Activated CD4-positive, CD25-positive, alpha-beta regulatory T cell treated with anti-CD3 and anti-CD28 coated beads, Interleukin-2, amount 50 U/mL, for 72 hours (primary cell): ENCODE measurements around the gene ACE.

Source experiments
- DNase-seq: peaks from one replicate; pipeline ENCODE4 v3.0.0; 2021

Gene ACE

DNA sequence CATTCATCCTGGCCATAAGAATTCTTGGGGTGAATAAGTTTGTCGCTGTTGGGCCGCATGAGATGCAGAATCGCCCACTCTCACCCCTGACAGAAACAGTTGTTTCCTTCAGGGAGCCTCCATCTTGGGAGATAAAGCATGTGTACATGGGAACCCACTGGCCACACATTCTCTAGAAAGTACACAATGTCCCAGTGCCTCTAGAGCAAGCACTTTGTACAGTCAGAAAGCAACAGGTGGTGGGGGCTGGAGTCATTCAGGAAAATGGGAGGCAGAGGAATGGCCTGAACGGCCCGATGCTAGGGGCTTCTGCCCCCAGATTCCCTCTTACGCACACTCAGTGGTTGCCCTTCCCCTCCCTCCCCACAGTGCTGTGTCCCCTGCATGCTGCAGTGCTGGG, 16.1 kb downstream of the ACE start:
- no peak for DNase-seq

DNA sequence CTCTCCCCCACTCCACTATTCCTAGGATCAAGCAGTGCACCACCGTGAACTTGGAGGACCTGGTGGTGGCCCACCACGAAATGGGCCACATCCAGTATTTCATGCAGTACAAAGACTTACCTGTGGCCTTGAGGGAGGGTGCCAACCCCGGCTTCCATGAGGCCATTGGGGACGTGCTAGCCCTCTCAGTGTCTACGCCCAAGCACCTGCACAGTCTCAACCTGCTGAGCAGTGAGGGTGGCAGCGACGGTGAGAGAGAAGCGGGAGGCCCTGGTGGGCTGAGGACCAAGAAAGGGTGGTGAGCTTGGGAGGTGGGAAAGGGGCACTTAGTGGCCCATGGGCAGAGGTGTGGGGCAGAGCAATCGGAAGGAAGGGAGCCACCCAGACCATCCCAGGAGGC, 16.6 kb downstream of the ACE start:
- no peak for DNase-seq

DNA sequence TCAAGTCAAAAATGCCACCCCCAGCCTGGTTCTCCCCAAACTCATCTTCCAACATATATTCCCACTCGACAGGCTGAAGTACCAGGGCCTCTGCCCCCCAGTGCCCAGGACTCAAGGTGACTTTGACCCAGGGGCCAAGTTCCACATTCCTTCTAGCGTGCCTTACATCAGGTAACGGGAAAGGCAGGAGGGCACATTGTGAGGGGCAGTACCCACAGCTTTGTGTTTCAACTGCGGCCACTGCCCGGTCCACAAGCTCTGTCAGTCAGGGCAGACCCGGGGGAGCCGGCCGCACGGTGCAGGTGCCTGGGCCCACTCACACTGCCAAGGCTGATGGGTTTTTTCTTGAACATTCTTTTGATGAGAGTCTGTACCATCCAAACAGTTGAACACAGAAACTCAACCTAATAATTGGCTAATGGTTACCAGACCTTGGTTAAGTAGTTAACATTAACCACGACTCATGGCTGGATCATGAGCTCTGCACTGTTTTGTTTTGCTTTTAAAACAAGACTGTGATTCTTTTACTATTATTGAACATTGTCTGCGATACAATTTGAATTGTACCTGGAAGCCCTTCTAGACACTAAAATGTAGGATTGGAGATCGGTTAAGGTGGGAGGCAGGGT, 17.6 kb downstream of the ACE start:
- no peak for DNase-seq

DNA sequence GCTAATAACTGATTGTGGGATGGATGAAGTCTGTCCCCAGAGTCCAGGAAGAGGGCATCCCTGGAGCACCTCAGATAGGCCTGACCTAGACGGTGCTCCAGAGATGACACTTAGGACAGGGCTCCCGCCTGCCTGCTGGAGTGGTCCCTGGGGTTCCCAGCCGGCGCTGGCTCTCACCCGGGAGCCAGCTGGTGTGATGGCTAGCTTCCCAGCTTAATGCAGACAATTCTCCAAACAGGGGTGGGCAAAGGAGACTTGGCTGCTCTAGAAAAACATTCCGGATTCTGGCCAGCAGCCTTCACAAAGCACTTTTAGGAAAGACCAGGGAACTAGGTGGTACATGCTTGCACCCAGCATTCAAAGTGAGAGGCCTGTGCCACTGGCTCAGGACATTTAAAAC, 18.6 kb downstream of the ACE start:
- no peak for DNase-seq

DNA sequence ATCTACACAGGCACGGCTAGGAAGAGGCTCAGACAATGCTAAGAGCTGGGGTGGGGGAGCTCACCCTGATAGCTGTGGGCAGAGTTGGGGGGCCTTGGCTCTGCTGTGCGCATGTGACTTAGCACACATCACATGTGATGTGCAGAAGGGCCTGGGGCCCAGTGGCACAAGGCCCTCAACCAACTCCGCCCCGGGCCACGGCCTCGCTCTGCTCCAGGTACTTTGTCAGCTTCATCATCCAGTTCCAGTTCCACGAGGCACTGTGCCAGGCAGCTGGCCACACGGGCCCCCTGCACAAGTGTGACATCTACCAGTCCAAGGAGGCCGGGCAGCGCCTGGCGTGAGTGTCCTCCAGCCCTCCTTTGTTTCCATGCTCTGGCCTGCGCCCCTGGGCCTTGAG, 19.3 kb downstream of the ACE start:
- no peak for DNase-seq

DNA sequence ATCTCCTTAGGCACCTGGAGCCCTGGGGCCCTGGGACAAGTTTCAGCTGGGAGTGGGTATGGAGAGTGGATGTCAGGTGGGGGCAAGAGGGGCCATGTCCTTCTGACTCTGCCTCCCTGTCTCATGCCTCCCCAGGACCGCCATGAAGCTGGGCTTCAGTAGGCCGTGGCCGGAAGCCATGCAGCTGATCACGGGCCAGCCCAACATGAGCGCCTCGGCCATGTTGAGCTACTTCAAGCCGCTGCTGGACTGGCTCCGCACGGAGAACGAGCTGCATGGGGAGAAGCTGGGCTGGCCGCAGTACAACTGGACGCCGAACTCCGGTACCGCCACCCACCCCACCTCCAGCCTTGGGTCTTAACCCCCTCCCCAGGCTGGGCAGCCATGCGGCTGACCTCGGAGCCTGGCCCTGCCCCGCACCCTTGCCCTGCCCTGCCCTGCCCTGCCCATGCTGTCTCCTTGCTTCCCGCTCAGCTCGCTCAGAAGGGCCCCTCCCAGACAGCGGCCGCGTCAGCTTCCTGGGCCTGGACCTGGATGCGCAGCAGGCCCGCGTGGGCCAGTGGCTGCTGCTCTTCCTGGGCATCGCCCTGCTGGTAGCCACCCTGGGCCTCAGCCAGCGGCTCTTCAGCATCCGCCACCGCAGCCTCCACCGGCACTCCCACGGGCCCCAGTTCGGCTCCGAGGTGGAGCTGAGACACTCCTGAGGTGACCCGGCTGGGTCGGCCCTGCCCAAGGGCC, 20.0 kb downstream of the ACE start:
- no peak for DNase-seq

DNA sequence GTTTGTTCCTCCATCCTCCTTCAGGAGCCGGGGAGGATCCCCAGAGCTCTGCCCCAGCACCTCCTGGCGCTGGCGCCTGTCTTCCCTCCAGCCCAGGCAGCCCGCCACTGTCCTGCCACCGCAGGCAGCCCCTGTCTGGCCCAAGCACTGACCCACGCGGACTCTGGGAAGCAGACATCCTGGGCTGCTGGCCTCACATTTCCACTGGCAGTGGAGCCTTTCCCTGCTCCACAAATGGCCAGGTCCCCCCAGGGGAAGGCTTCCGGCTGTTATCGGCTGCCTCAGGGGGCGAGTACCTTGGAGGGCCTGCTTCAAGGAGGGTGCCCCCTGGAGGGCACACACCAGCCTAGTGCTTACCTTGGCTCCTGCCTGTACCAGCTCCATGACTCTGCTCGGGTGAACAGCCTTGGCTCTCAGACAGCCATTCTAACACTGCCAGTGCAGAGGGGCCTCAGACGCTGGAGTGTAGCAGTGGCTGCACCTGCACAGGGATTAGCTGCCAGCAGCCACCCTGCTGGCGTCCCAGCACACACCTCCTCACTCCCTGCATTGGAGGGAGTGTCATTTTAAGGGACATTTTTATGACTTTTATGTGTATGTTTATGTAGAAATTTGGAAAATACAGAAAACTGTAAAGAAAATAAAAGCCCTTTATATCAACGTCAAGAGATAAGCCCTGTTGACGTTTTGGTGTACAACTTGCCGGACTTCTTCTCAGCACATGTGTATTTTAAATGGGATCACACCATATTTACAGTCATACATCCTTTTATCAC, 21.0 kb downstream of the ACE start:
- no peak for DNase-seq

DNA sequence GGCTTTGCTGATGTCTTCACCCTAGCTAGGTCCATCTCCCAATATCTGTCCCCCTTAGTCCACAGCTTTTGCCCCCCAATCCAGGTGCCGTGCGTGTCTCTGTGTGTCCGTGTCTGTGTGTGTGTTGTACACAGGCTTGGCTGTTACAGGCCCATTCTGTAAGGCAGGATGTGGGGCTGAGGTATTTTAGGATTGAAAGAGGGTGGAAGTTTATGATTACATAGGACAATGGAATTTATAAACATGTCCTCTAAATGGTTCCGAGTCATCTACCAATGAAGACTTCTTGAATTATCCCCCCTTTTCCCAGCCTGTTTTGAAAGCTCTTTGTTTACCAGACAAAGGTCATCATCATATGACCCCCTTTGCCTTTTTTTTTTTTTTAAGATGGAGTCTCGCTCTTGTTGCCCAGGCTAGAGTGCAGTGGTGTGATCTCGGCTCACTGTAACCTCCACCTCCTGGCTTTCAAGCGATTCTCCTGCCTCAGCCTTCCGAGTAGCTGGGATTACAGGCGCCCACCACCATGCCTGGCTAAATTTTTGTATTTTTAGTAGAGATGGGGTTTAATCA, 21.9 kb downstream of the ACE start:
- no peak for DNase-seq

DNA sequence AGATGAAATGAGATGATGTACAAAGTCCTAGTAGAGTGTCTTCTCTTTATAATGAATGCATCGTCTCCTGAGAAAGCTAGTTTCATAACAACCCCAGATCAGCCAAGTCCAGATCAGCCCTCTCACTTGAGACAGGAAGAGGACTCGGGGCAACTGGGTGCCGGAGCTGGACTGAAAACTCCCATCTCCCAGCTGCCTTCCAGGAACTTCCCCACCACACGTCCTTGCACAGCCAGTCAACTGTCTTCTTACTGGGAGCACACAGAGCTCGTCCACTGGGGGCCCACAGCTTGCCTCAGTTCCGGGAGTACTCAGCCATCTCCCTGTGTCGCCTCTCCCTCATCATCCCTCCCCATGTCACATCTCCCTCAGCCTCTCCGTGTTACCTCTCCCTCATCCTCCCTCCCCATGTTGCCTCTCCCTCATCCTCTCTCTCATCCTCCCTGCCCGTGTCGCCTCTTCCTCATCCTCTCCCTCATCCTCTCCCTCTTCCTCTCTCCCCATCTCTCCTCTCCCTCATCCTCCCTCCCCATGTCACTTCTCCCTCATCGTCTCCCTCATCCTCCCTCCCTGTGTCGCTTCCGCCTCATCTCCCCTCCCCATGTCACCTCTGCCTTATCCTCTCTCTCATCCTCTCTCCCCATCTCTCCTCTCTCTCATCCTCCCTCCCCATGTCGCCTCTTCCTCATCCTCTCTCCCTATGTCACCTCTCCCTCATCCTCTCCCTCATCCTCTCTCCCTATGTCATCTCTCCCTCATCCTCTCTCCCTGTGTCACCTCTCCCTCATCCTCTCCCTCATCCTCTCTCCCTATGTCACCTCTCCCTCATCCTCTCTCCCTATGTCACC, 23.9 kb downstream of the ACE start:
- no peak for DNase-seq

DNA sequence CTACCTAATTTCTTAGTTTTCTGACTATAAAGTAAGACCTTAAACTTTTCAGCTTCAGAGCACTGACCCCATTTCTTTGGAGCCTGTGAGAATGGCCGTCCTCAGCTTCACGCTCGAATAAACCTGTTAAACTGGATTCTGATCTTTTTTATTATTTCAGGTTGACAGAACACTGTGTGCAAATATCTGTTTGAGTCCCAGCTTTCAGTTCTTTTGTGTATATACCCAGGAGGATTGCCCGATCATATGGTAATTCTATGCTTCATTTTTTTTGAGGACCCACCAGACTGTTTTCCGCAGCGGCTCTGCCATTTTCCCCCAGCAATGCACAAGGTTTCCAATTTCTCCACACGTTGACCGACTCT, 26.5 kb downstream of the ACE start:
- DNase-seq: no peak

DNA sequence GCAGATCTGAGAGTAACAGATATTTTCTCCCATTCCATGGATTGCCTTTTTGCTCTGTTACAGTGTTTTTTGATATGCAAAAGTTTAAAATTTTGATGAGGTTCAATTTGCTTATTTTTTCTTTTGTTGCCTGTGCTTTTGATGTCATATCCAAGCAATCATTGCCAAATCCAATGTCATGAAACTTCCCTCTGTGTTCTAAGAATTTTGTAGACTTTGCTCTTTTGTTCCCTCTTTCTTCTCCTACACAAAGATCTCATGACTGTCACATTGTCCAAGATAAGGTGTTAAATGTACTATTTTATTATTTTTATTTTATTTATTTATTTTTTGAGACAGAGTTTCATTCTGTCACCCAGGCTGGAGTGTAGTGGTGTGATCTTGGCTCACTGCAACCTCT, 27.4 kb downstream of the ACE start:
- no peak for DNase-seq

DNA sequence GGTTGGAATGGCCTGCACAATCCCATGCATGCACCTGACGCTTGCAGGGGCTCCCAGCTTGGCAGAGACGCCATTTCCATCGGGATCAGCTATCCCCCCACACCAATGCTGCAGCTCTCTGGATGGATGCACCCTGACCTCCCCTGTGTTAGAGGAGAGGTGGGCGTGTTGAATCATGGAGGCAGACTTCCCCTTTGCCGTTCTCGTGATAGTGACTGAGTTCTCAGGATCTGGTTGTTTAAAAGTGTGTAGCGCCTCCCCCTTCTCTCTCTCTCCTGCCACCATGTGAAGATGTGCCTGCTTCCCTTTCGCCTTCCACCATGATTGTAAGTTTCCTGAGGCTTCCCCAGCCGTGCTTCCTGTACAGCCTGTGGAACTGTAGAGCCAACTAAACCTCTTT, 28.5 kb downstream of the ACE start:
- DNase-seq: no peak

DNA sequence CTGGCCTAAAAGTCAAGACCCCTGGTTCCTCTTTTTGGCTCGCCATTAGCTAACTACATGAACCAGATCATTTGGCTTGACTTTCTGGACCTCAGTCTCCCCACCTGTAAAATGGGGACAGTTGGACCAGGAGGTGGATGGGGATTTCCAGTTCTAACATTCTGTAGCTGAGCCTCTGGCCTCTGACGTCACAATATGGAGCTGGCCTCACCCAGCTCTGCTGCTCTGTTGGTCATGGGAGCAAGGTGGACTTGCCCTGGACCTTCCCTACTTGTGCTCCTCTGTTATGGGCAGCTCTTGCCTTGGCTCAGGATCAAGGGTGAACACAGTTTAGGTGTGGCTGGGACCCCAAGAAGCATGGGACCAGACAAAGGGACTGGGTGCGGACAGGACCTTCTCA, 29.8 kb downstream of the ACE start:
- DNase-seq: no peak

DNA sequence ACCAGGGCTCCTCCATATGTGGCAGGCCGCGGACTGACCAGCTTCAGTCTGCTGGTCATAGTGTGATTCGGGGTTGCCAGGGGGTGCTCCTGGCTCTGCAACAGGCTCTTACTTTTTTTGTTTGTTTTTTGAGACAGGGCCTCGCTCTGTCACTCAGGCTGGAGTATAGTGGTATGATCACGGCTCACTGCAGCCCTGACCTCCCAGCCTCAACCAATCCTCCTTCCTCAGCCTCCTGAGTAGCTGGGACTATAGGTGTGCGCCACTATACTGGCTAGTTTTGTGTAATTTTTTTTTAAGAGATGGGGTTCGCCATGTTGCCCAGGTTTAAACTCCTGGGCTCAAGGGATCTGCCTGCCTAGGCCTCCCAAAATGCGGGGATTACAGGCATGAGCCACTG, 34.5 kb downstream of the ACE start:
- no peak for DNase-seq

DNA sequence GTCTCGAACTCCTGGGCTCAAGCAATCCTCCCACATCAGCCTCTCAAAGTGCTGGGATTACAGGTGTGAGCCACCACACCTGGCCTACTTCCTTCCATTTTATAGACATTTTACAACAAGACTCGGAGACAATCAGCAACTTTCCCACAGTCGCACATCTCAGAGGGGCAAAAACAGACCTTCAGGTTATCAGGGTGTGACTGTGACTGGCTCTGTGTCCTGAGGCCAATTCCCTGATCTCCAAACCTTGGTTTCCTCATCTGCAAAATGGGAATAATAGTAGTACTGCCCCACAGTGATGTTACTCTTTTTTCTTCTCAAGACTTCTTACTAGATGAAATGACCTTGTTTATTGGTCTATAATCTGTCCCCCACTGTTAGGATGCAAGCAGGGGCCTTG, 35.5 kb downstream of the ACE start:
- DNase-seq: no peak

DNA sequence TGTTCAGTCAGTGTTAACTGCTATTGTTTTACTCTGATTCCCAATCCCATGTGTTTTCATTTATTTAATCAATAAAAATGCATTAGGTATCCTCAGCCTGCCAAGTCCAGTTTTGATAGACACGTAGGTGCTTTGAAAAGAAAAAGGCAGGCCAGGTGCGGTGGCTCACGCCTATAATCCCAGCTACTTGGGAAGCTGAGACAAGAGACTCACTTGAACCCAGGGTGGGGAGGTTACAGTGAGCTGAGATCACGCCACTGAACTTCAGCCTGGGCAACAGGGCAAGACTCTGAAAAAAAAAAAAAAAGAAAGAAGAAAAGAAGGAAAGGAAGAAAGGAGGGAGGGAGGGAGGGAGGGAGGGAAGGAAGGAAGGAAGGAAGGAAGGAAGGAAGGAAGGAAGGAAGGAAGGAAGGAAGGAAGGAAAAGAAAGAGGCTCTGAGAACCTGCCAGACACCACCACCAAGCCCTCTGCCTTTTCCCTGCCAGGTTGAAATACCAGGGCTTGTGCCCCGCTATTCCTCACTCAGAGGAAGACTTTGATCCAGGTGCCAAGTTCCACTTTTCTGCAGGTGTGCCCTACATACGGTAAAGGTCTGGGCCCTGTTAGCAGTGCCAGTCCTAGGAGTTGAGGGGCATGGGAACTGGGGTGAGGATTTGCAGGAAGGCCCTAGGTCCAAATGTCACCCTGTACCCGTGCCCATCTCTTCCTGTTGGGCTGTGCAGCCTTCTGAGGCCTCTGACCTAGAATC, 36.2 kb downstream of the ACE start:
- DNase-seq: no peak

DNA sequence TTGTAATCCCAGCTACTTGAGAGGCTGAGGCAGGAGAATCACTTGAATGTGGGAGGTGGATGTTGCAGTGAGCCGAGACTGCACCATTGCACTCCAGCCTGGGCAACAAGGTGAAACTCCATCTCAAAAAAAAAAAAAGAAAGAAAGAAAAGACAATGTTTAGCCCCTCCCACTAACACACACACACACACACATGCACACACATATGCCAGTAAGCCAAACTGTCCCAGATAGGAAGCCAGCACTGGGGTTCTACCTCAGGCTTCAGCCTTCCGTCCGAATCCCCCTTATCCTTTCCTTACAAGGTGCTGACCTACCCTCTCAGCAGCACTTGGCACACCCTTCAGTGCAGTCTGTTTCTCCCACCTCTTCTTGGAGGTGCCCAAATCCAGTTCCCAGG, 37.6 kb downstream of the ACE start:
- no peak for DNase-seq

DNA sequence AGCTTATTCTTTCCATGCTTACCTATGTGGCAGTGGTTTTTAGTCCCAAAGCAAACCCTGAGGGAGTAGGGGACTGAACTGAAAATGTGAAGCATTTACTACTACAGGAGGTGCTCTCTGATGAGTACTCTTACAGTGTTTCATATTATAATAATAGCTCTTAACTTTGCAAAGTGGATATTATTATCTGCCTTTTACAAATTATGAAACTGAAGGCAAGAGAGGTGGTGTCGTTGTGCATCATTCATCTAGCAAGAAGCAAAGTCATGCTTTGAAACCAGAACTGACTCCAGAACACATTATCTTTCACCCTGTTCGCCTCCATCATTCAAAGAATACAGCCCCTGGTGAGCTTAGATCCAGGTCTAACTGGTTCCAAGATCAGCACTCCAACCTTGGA, 38.1 kb downstream of the ACE start:
- DNase-seq: no peak

DNA sequence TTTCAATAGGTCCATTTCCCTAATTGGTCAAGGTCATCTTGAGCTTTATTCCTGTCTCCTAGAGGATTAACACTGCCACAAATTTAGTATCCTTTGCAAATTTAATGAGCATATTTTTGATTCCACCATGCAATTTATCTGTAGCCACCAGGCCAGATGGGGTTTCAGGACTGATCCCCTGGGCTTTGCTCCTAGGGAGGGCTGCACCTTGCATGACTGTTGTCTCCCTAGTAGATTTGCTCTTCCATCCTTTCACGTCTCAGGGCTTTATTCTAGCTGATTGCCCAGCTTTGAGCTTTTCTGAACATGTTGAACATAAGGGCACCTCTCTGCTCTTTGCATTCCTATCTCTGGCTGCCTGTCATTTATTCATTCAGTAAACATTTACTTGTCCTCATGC, 38.6 kb downstream of the ACE start:
- no peak for DNase-seq

DNA sequence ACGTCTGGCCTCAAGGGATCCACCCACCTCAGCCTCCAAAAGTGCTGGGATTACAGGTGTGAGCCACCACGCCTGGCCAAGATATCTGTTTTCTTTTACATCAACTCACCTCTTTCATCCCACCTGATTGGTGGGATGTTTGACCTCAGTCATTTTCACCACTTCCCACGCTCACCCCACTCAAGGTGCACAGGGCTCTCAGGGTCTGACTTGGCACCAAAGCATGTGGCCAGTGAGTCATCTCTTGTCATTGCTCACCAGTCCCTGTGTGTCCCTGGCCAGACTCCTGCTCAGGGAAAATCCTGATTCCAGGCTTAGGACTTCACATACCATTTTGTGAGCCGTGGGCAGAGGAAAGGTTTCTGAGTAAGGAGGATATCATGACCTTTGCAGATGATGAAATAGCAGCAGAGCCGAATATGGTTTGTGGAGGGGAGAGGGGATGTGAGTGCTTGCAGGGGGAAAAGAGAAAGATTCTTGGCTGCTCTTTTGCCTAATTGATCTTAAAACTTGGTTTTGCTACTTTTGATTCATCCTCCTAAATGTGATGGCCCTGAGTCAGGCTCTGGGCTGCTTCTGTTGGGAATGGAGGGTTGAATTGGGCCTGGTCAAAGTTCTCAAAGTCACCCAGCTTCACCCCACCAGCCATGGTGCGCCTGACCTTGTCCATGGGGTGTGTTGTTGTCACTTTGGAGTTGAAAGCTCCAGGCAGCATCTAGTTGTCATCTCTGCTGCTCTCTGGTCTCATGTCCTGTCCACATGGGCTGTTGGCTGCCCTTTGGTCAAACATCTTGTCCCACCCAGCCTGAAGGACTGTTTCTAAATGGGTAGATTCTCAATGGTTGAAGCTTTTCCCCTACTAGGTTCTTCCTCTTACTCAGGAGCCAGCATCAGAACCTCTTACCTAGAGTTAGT, 40.3 kb downstream of the ACE start:
- DNase-seq: no peak
